NCI-H510A (cell line): ENCODE data around the gene DLX4.

Source experiments
- DNase-seq: peaks from one replicate; lab custom pipeline; 2025; lab: John Stamatoyannopoulos, UW

The DLX4 gene

GRCh38 chr17:49987290-49987585, 18.2 kb downstream of the DLX4 start:
- DNase-seq: no peak

DNA sequence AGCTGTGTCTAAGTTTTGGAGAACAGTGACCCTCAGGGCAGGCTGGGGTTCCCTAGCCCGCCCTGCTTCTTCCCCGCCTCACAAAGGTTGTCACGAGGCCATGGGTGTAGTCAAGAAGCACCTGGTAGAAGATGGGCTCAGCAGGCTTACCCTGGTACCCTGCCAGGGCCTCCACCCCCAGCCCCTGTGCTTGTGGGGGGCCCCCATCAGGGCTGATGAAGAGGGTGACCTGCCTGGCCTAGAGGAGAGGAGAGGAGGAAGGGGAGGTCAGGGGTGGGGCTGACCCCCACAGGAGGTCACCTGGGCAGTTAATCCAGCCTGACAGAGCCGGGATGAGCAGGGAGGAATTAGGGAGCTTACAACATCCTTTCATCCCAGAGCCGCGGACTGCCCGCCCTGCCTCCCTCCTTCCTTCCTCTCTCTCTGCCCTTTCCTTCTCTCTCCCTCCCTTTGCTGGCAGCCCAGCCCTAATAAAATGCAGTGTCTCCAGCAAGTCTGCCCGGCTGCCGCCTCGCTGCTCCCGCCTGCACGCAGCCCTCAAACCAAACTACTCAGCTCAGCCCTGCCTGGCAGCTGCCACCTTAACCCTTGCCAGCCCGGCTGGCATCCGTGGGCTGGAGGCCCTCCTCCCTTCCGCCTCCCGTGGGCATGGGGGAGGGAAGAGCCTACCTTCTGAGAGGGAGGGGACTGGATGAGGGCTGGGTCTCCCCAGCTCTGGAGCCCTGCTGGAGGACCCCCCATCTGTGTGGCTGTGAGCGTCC, 18.9 kb downstream of the DLX4 start:
- peak; percentile 43 for DNase-seq

DNA sequence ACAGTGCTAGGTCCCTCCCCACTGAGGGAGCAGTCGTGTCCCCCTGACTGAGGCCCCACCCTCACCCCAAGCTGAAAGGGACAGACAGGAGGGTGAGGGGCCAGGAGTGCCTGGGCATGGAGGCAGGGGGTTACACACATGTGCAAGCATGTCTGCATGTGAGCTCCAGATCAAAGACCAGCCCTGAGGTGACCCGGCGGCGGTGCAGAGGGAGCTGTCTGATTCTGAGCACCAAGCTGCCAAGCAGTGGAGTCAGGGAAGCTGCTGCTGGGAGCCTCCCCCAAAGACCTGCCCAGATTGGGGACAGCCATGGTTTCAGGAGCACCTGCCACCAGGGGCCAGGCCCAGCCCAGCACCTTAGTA, 20.5 kb downstream of the DLX4 start:
- no peak for DNase-seq

DNA sequence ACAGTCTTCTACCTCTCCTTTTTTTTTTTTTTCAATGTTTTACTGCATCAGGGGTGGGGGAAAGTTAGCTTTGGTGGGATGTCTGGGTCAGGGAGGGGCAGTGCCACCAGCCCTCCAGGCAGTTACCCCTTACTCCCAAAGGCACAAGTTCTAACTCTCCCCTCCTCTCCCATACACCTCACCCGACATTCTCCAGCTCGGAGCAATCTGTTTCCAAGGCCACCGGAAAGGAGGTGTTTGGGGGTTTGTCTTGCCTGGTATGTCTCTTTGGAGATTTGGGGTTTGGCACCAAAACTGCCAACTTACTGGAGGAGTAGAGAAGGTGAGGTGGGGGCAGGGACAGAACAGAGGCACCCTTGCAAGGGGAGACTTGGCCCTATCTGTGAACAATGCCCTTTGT, 21.3 kb downstream of the DLX4 start:
- DNase-seq: no peak

- no peak for DNase-seq
Observed at GRCh38 chr17:49990921-49991320, 21.9 kb downstream of the DLX4 start.

GRCh38 chr17:49991409-49991808, 22.4 kb downstream of the DLX4 start:
- DNase-seq: no peak

DNA sequence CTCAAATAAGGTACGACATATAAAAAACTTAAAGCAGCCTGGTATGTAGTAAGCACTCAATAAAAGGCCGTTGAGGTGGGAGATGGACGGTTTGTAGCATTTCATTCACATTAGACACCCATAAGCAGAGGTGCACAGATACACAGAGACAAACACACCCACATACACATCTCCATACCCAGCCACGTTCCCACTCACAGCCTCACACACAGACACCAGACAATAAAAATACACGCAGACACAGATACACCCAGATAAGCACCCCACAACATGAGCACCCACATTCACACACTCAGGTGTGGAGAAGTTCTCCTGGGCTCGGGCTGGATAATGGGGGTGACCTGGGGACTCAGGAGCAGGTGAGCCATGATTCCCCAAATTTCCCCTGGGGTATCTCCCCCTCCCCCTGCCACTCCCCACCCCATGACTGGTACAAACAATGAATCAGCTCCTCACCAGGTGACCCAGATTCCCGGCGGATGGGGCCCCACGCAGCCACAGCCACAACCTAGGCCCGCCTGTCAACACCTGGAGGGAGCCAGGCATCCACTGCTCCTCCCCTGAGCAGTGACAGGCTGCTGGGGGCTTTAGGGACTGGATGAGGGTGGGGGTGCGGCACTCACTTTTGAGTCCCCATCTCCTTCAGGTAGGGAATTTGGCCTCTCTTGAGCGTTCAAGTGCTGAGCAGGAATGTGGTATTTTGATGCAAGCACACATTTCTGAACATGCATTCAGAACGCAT, 23.4 kb downstream of the DLX4 start:
- no peak for DNase-seq

GRCh38 chr17:49992933-49993422, 24.0 kb downstream of the DLX4 start:
- no peak for DNase-seq

DNA sequence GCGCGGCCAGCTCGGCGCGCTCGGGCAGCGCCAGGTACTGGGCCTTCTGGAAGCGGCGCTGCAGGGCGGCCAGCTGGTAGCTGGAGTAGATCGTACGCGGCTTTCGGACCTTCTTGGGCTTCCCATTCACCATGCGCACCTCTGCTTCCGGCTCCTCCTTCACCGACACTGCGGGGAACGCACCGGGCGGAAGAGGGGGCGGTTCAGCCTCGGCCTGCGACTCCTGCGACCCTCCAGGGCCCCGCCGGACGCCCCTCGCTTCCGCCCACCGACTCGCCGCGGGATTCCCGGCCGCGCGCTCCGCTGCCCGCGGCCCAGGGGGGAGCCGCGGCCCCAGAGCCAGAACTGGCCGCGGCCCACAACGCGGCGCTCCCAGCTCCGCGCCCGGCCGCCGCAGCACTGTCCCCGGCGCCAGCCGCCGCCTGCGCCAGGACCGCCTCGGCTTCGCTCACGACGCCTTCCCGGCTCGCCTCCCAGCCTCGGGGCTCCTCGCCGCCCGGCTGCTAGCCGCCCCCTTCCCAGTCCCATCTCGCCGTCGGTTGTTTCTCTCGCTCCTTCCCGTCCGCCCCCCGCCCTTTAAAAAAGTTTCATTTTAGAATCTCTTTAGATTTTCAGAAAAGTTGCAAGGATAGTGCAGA, 24.6 kb downstream of the DLX4 start:
- DNase-seq: peak; percentile 53

- peak; percentile 33 for DNase-seq
Observed at GRCh38 chr17:49994085-49995054, 25.4 kb downstream of the DLX4 start.

DNA sequence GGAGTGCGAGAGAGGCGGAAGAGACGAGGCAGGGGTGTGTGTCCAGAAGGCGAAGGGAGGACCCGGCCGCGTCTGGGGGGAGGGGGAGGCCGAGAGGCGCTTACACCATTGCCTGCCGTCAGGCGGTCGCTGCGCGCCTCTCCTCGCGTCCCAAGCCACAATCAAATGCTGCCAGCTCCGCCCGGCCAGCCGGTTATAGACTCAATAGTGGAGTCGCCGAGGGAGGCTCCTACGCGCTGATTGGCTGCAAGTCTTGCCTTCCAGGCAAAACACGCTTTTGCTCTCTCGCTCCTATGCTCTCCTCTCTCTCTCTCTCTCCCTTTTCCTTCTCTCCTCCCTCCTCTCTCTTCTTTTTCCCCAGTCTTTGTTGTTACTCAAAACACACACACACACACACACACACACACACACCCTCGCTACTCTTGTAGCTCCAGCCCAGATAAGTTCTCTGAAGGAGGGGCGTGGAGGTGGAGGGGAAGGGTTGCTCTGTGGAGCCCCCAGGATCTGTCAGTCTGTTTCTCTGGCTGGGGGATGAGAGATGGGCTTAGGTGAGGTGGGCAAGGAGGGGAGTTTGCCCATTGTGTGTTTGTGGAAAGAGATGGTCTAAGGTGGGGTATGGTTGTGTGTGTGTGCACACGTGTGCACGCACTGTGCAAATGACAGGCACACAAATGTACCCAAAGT, 26.2 kb downstream of the DLX4 start, which contains the start of gene DLX3:
Gene DLX3, minus strand, starts transcription at position 170 of the 684 bp plus-strand sequence. CDS start 226 bp downstream, outside the sequence.
- peak; percentile 90 for DNase-seq

DNA sequence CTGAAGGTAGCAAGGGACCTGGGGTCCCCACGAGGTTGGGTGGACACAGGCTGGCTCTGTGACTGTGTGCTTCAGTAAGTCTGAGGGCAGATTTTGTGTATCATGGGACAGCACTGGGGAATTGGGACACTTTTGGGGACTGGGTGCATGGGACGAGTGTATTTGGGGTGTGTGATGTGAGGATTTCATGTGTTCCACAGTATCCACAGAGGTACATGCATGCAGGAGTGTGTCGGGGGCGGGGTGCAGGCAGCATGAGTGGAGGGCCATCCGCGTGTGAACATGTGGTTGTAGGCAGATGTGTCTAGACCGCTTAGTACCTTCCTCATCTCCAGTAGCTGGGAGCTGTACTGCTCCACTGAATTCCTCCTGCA, 27.1 kb downstream of the DLX4 start:
- DNase-seq: no peak

DNA sequence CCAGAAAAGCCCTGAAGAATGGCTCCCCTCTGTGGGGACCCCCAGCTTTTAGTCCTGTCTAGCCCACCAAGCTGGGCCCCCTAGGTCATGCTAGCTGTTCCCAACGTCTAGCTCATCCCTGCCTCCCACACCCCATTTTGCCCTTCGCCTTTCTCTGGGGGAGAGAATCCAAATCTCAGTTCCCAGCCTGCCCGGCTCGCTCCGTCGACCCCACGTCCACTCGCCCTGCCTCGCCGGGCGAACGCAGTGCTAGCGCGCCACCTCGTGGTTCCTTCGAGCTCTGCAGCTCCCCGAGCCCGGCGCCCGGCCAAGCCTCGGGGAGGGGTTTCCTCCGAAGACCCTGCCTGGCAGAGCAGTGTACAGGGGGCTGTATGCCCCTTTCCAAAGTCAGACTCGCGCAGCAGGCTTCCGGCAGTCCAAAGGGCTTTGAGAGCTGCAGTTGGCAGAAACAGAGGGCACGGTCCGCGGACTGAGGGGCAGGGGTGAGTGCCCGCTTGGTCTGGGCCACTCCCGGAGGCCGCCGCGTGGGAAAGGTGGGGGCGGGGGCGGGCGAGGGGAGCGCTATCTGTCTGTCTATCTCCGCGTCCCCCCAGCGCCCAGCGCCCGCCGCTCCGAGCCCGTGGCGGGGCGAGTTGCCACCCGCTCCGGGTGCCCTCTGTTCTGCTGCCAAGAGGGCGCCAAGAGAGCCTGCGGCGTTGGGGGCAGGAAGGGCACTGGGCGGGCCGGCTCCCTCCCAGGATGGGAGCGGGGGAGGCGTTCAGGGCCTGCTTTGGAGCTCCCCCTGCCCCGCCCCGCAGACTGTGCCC, 27.7 kb downstream of the DLX4 start:
- peak; percentile 21 for DNase-seq

DNA sequence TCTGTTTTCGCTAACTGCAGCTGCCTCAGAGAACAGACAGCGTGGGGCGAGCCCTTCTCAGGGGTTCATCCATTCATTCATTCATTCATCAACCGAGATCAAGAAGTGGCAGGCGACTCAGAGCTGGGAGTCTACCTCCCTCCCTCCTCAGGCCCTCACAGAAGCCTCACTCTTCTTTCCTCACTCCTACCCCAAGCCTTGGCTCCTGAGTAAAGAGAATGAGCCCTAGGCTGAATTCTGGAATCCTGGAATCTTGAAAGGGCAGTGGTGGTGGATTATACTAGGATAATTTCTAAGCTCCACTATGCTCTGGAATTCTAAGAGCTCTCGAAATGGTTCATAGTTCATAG, 28.3 kb downstream of the DLX4 start:
- DNase-seq: no peak

- peak; percentile 83 for DNase-seq
Observed at GRCh38 chr17:49997773-49998703, 29.0 kb downstream of the DLX4 start.

DNA sequence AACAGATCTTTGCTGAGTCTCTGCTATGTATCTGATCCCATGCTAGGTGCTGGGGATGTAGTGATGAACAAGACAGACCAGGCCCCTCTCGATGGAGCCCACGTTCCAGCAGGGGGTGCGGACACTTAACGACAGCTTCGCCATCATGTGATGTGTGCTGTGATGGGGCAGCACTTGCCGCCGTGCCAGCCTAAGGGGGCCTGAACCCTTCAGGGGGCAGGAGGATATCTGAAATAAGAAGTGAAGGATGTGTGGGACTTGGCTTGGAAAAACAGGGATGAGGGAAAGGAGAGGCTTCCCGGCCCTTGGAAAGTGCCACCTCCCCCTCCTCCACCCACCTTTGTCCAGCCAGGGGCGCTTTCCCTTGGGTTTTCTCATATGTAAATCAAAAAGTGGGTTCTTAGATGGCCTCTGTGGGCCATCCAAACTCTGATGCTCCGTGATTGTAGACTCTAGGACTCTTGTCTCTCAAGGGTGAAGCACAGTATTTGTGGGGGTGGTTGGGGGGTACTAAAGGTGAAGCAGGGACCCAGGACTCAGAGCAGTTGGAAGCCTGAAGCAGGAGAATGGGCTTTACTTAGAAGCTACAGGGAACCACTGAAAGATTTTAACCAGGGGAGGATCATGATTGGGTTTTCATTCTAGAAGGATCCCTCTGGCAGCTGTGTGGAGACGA, 30.0 kb downstream of the DLX4 start:
- DNase-seq: no peak

DNA sequence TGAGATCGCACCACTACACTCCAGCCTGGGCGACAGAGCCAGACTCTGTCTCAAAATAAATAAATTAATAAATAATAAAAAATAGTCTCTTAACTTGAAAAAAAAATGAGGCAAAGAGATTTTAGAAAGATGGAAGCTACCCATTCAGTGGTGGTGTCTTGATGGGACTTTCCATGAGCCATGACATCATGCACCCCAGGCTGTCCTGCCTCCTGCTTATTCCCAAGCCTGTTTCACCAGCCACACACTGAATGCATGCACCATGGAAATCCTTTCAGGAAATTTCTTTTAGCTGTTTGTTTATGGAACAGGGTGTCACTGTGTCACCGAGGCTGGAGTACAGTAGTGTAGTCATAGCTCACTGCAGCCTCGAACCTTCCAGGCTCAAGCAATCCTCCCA, 34.9 kb downstream of the DLX4 start:
- DNase-seq: no peak

DNA sequence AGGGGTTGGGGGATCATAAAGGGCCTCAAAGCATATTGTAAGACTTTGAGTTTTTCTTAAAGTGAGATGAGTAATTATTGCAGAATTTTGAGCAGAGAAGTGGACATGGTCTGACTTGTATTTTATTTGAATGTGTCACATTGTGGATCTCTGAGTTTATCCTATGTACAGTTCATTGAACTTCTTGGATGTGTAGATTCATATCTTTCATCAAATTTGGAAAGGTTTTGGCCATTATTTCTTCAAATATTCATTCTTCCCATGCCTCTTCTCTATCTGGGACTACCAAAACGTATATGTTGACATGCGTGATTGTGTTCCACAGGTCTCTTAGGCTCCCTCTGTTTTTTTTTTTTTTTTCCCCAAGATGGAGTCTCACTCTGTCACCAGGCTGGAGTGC, 40.3 kb downstream of the DLX4 start:
- DNase-seq: no peak

GRCh38 chr17:50013079-50013478, 44.1 kb downstream of the DLX4 start:
- DNase-seq: no peak
